HG03469 (cell line): Measurements from ENCODE around the gene ASPG.

Experiments used
- ATAC-seq: cut with Tn5 transposase; IDR thresholded peaks from one replicate; pipeline ENCODE4 v1.9.1; 2021; ENCODE audit warnings: mild to moderate bottlenecking, moderate library complexity, moderate number of reproducible peaks; ENCODE audit not compliant: unreplicated experiment

Gene ASPG

GRCh38 chr14:104104076-104104901 is 18.8 kb downstream of the ASPG start:
- no peak for ATAC-seq

DNA sequence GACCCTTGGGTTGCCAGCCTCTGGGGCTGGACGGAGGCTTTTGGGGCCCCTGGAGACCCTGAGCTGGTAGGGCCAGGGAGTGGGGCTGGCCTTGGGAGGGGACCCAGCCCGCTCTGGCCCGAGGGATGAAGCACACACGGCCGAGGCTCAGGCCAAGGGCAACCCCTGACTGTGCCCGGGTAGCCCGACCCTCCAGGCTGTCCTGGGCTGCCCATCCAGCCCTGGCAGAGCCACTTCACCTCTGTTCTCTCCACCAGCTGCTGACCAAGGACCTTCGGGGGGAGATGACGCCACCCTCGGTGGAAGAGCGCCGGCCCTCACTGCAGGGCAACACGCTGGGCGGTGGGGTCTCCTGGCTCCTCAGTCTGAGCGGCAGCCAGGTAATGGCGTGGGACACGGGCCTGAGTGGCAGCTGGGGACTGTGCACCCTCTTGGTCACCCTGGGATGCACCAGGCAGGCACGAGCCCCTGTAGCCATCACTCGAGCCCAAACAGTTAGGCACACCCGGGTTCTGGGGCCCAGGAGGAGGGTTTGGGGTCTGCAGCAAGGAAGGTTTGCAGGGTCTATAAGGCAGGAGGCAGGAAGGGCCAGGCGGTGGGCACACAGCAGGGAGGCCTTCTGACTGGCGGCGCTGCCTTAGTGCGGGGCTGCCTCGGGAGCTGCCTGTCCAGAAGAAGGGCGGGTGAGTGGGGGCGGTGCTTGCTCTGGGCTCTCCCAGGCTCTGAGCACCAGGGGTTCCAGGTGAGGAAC is 19.7 kb downstream of the ASPG start:
- ATAC-seq: no peak

GRCh38 chr14:104105822-104106470 is 20.4 kb downstream of the ASPG start:
- no peak for ATAC-seq

DNA sequence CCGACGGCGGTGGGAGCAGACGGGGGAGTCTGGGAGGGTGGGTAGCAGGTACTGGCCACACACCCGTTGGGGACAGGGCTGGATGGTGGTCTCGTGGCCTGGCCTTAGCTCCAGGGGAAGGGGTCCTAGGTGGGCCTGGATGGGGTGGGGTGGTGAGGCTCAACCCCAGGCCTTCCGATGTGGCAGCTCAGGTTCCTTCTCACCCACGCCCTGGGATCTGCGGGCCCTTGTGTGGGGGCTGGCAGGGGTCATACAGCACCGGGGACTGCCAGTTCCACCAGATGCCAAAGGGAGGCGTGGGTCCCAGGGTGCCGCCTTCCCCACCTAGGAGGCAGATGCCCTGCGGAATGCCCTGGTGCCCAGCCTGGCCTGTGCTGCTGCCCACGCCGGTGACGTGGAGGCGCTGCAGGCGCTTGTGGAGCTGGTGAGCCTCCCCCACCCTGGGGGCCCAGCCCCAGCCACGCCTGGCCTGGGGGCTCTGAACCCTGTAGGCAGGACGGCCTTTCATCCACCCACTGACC is 21.0 kb downstream of the ASPG start:
- no peak for ATAC-seq

GRCh38 chr14:104107101-104107581 is 21.6 kb downstream of the ASPG start:
- no peak for ATAC-seq

DNA sequence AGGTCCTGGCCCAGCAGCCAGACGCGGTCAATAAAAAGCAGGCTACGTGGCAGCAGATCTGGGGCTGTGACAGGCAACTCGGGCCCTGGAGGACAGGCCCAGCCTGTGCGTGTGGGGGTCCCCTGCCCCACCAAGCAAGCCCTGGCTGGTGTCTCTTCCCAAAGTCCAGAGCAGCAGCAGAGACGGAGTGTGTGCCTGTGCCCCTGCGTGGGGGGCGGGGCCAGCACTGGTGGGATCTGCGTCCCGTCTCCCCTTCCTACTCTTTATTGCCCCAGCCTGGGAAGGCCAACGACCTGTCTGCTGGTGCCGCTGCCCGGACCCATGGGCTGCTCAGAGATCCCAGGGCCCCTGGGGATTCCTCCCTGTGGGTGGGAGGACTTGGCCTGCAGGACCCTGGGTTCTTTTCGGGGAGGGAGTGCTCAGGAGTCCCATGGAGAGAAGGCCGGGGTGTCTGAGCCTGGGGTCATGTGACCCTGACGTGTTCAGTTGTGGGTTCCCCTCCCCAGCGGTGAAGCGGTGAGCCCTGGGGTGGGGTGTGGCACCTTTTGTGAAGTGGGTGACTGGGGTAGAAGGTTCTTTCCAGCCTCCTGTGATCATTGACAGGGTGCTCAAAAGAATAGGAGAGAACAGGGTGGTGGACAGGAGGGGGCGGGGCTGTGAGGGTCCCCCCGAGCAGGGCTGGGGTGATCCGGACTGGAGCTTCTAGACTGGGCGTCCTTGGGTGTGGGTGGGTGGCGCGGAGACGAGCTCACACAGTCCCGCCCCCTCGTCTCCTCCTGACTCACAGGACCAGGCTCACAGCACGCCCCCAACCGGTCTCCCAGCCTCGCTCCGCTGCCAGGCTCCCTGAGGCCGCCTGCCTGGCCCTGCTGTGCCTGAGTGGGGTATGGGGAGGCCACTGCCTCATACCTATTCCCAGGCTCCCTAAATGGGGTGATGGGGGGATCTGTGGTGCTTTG is 22.4 kb downstream of the ASPG start:
- ATAC-seq: no peak

- ATAC-seq: no peak
Observed at GRCh38 chr14:104108570-104109541, 23.4 kb downstream of the ASPG start.

- ATAC-seq: no peak
Observed at GRCh38 chr14:104109731-104110361, 24.3 kb downstream of the ASPG start.

DNA sequence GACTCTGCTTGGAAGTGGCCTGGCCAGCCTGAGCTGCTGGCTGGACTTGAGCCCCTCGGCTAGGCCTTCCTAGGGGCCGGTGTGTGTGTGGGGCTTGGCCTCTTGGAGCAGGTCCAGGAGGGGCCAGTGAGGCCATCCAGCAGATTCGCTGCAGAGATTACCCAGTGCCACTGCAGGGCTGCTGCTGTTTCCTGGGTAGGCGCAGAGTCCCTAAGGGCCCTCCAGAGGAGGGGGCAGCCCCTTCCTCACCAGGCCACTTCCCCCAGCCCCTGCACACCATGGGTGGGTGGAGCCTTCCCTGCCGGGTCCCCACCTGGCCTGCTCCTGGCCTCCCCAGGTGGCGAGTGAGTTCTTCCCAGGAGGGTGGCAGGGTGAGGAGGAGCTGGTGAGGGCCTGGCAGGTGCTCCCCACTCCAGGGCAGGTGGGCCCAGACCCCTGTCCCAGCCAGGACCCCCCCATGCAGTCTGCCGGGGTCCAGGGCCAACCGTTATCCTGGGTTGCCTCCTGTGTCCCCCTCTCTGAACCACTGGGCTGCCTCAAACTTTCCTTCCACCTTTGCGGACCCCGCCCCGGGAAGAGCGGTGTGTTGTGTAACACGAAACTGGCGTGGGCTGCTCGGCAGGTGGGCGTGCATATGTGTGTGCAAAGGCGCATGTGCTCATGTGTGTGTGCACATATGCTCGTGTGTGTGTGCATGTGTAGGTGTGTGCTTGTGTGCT is 25.1 kb downstream of the ASPG start:
- ATAC-seq: no peak

DNA sequence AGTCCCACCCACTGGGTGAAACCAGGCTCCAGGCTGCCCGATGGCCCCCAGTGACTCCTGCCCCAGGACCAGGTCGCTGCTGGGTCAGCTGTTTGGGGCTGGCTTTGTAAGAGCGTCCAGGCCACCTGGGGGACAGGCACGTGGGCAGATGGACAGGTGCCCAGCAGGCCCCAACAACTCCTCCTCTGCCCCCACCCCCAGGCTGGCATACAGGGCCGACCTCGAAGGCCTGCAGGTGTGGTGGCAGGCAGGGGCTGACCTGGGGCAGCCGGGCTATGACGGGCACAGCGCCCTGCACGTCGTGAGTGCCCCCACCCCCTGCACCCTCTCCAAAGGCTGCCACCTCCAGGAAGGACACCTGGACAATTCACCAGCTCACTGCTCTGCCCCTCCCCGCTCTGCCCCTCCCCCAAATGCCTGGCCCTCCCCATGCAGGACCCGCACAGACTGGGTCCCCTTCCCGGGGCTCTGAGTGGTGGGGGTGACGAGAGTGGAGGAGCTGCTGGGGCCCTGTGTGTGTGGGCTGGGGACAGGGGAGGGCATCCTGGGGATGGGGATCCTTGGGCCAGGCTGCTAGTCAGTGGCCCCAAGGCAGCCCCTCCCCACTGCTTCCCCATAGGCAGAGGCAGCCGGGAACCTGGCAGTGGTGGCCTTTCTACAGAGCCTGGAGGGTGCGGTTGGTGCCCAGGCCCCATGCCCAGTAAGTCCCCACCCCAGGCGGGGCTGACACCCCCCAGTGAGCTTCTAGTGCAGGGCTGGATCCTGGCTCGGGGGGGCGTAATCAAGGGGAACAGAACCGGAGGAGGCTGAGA is 26.0 kb downstream of the ASPG start:
- no peak for ATAC-seq

GRCh38 chr14:104112113-104112505 is 26.6 kb downstream of the ASPG start:
- no peak for ATAC-seq

- no peak for ATAC-seq
Observed at GRCh38 chr14:104112609-104113571, 27.4 kb downstream of the ASPG start.

DNA sequence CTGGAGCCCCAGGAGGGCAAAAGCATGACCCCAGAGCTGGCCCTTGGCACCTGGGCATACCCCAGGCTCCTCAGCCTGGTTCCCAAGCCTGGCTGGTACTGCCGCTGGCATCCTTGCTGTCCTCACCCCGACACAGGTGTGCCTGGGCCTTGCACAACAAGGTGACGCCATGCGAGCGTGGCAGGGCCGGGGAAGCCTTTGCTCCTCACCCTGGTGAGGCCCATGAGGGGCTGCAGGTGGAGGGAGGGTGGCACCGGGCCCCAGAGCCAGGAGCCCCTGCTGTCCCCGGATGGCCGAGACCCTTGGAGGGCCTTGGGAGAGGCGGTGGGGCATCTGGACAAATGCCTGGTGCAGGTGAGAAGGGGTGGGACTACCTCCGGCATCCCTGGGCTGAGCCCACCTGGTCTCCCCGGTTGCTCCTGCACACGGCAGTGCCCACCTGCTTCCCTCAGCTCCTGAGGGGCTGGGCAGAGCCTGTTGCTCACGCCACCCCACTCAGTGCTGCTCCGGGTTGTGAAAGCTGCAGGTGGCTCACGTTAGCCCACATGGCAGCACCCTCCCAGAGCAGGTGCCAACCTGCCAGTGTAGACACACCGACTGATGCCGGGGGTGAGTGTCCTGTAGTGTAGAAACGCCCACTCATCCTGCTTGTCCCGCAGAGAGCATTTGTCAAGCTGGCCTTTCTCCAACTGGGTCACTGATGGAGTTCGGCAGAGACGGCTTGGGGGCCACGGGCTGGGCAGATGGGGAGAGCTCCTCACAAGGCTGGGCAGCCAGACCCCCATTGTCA is 28.3 kb downstream of the ASPG start:
- ATAC-seq: no peak

DNA sequence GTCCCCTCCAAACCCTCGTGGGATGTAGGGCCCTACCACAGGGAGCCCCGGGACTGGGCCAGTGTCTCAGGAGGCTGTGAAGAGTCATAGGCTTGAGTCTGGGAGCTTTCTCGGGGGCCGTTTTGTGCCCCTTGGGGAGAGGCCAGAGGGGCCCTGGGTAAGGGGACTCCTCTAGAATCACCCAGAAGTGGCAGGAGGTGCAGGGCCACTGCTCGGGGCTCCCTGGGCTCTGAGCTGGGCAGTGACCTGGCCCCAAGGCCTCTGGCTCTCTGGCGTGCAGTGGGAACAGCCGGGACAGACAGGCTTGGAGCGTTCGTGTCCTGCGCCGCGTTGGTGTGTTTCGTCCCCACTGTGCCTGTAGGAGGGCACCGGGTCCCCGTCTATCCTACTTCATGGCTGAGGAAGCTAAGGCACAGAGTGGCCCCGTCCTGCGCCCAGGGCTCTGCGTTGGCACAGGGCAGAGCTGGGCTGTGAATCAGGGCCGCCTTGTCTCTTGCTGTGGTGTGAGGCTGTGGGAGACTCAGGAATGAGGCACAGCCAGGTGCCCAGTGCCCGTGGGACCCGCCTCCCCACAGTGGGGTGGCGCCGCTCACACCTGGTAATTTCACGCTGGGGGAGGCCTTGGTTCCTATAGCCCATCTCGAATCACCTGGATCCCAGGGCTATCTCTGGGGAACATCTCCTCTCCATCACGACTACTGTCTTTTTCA is 29.1 kb downstream of the ASPG start:
- no peak for ATAC-seq
